Placental epithelial cell (primary cell): ENCODE measurements around the gene KPNA6. TPM values are rescaled to one million over a fixed set of nuclear protein-coding genes. Genes with fewer than 3 reads are reported as not detected.

Experiments used
- small RNA-seq: library from RNA; depleted of rRNA; stranded (forward); fragments of <200 nt; gene quantifications from one replicate; pipeline ENCODE3, GENCODE V24; 2012
- total RNA-seq: library from RNA; depleted of rRNA; stranded (reverse); fragments of >200 nt; gene quantifications from 2 replicates; pipeline ENCODE4 v1.2.3, GENCODE V29; 2012

Gene KPNA6
- 40.0 and 65.5 TPM in 2 replicates for total RNA-seq

GRCh38 chr1:32107742-32108661 is at the start of gene KPNA6:
TSS of gene KPNA6 (plus strand) at chr1:32108056. CDS start at chr1:32108131, 75 bp downstream.

GRCh38 chr1:32072622-32073298 is 35.1 kb upstream of the KPNA6 start, which contains the start of gene TMEM39B:
TSS of gene TMEM39B (plus strand) at chr1:32072939. CDS start at chr1:32073048, 109 bp downstream.

GRCh38 chr1:32179443-32180185 is 71.8 kb downstream of the KPNA6 start, which contains the start of gene TXLNA:
TSS of gene TXLNA (plus strand) at chr1:32179675. CDS start at chr1:32180346, 671 bp downstream.

GRCh38 chr1:32200226-32201010 is 92.6 kb downstream of the KPNA6 start, which contains the start of gene CCDC28B:
TSS of gene CCDC28B (plus strand) at chr1:32200595. CDS start at chr1:32201936, 1,341 bp downstream.

GRCh38 chr1:32205401-32206370 is 97.8 kb downstream of the KPNA6 start, which contains the start of gene IQCC:
TSS of gene IQCC (plus strand) at chr1:32205671. CDS start at chr1:32205682, 11 bp downstream.

GRCh38 chr1:32208891-32209328 is 101.1 kb downstream of the KPNA6 start, which contains the start of gene DCDC2B:
TSS of gene DCDC2B (plus strand) at chr1:32209089. CDS start at chr1:32209094, 5 bp downstream.

GRCh38 chr1:32221980-32222755 is 114.3 kb downstream of the KPNA6 start, which contains the start of the genes EIF3I and TMEM234:
TSS of gene EIF3I (plus strand) at chr1:32222407. CDS start at chr1:32222442, 35 bp downstream.
TSS of gene TMEM234 (minus strand) at chr1:32222353. CDS start at chr1:32222322, 31 bp downstream.

Small RNAs within 50 kb of the gene (small RNA-seq; reads per million reads assigned to genes)
- gene MIR5585 = not detected
- not detected for gene RF00017

Other genes with a start within 250 kb of the KPNA6 start
- 168 and 335 TPM in 2 replicates for gene PTP4A2, start 169.7 kb upstream of the KPNA6 start, total RNA-seq
- 49.5 and 52.6 TPM in 2 replicates for gene KHDRBS1, start 94.2 kb upstream of the KPNA6 start, total RNA-seq
- 6.3 and 8.9 TPM in 2 replicates for gene TMEM39B, start 35.1 kb upstream of the KPNA6 start, total RNA-seq
- gene TXLNA, start 71.6 kb downstream of the KPNA6 start, total RNA-seq = 53.4 and 62.5 TPM in 2 replicates
- 12.5 and 18.1 TPM in 2 replicates for gene CCDC28B, start 92.5 kb downstream of the KPNA6 start, total RNA-seq
- gene IQCC, start 97.6 kb downstream of the KPNA6 start, total RNA-seq = 0.54 and 0.79 TPM in 2 replicates
- not detected in 2 replicates for gene DCDC2B, start 101.0 kb downstream of the KPNA6 start, total RNA-seq
- 19.4 and 29.1 TPM in 2 replicates for gene TMEM234, start 114.3 kb downstream of the KPNA6 start, total RNA-seq
- gene EIF3I, start 114.4 kb downstream of the KPNA6 start, total RNA-seq = 163 and 360 TPM in 2 replicates
- 1.2 TPM in 1 of 2 replicates, not detected in the other for gene FAM167B, start 139.2 kb downstream of the KPNA6 start, total RNA-seq
- 1.2 and 2.4 TPM in 2 replicates for gene LCK, start 143.2 kb downstream of the KPNA6 start, total RNA-seq
- gene HDAC1, start 184.0 kb downstream of the KPNA6 start, total RNA-seq = 72.1 and 80.5 TPM in 2 replicates
- gene MARCKSL1, start 228.2 kb downstream of the KPNA6 start, total RNA-seq = 11.0 and 43.6 TPM in 2 replicates